K562 (cell line): ENCODE data around the gene GHR. TPM values are rescaled to one million over a fixed set of nuclear protein-coding genes. Genes with fewer than 3 reads are reported as not detected.

ENCODE experiments used
- ATAC-seq: fragments of 200-7000 bp; cut with Tn5 transposase; 3 replicates; pipeline ENCODE4 v1.9.1; 2020; ENCODE audit warnings: moderate library complexity
- BruUV-seq: library from RNA; stranded (reverse); fragments of 400-500 nt; replicated peaks from 2 replicates; lab custom pipeline; 2021; lab: Mats Ljungman, UMichigan
- CTCF ChIA-PET: fragments of 300-600 bp; formaldehyde crosslinking; extraction: SDS; loops from one replicate; lab custom pipeline; 2021; ENCODE audit warnings: low intra/inter-chr PET ratio; lab: Yijun Ruan, JAX
- POLR2A ChIA-PET: fragments of 300-600, 350-650 bp; sonication (Branson Sonifier 250); formaldehyde crosslinking; extraction: SDS; loops from one replicate; lab custom pipeline; 2021; ENCODE audit warnings: antibody characterized with exemption, inconsistent platforms; lab: Yijun Ruan, JAX
- DNase-seq, 4 experiments: peaks; one replicate each; pipeline versions ENCODE4 v3.0.0 to v3.0.0-alpha.2; 2011 to 2018; ENCODE audit warnings: low spot score in 3 of 4, mixed read lengths in 3 of 4; ENCODE audit errors: extremely low read depth in 1 of 4
- FAIRE-seq: peaks from 2 replicates; lab custom pipeline; 2011; peaks lifted over from hg19 to GRCh38; lab: Jason Lieb, UNC
- H2AFZ ChIP-seq: 2 replicates; pipeline ENCODE4 v1.6.0; 2011; ENCODE audit warnings: low read depth, low read length, control low read depth, inconsistent platforms
- H3K27ac ChIP-seq: fragments of 200-600 bp; 3 replicates; pipeline ENCODE4 v1.8.0; 2011; ENCODE audit warnings: low read depth, mild to moderate bottlenecking, control low read depth, inconsistent platforms, low read length, moderate library complexity, mixed read lengths; ENCODE audit errors: extremely low read depth
- H3K27me3 ChIP-seq, 2 experiments: fragments of 300-600 bp in 1 of 2; 2 replicates in 1 of 2; 3 replicates in 1 of 2; pipeline versions ENCODE4 v1.6.0 to v1.8.0; 2011; ENCODE audit warnings: inconsistent platforms in 2 of 2, low read length in 2 of 2, mild to moderate bottlenecking in 1 of 2, mixed read lengths in 1 of 2, moderate library complexity in 1 of 2; ENCODE audit not compliant: control insufficient read depth in 2 of 2, insufficient read depth in 2 of 2
- H3K36me3 ChIP-seq: fragments of 300-600 bp; 3 replicates; pipeline ENCODE4 v1.8.0; 2011; ENCODE audit warnings: mild to moderate bottlenecking, low read length, inconsistent platforms; ENCODE audit not compliant: control insufficient read depth, insufficient read depth
- H3K4me1 ChIP-seq, 2 experiments: fragments of 200-600 bp in 1 of 2; replicated peaks in 1 of 2; 2 replicates in 1 of 2; 3 replicates in 1 of 2; pipeline versions ENCODE4 v1.5.1 to v1.8.0; 2011; ENCODE audit warnings: inconsistent platforms in 2 of 2, low read length in 2 of 2, mild to moderate bottlenecking in 1 of 2, mixed read lengths in 1 of 2, moderate library complexity in 1 of 2; ENCODE audit not compliant: control insufficient read depth in 2 of 2, insufficient read depth in 2 of 2
- H3K4me2 ChIP-seq: 2 replicates; pipeline ENCODE4 v1.6.1; 2011; ENCODE audit warnings: low read length, control low read depth, inconsistent platforms, mixed read lengths; ENCODE audit not compliant: insufficient read depth
- H3K4me3 ChIP-seq: fragments of 200-600 bp; sonication (generic), shearing (Covaris generic); 2 replicates; pipeline ENCODE4 v1.5.1; 2016; ENCODE audit warnings: control low read depth, inconsistent platforms
- H3K79me2 ChIP-seq: fragments of 200-600 bp; 3 replicates; pipeline ENCODE4 v1.8.0; 2011; ENCODE audit warnings: low read length, inconsistent platforms; ENCODE audit not compliant: control insufficient read depth, insufficient read depth
- H3K9ac ChIP-seq, 2 experiments: 2 replicates each; pipeline versions ENCODE4 v1.6.0 to v1.6.1; 2011; ENCODE audit warnings: low read depth in 2 of 2, low read length in 2 of 2, control low read depth in 1 of 2, inconsistent platforms in 1 of 2, mild to moderate bottlenecking in 1 of 2, mixed read lengths in 1 of 2; ENCODE audit not compliant: insufficient read depth in 1 of 2
- H3K9me1 ChIP-seq: one replicate; pipeline ENCODE4 v1.6.0; 2011; ENCODE audit warnings: inconsistent platforms, mild to moderate bottlenecking, low read length, moderate library complexity; ENCODE audit not compliant: control insufficient read depth, insufficient read depth
- H3K9me3 ChIP-seq: replicated peaks from 2 replicates; pipeline ENCODE4 v1.5.1; 2011; ENCODE audit warnings: low read depth, low read length, inconsistent platforms; ENCODE audit not compliant: control insufficient read depth, insufficient read depth
- H4K20me1 ChIP-seq: replicated peaks from 2 replicates; pipeline ENCODE4 v1.6.1; 2011; ENCODE audit warnings: low read length, inconsistent platforms, mixed read lengths; ENCODE audit not compliant: control insufficient read depth, insufficient read depth
- CREB5 ChIP-seq: fragments of 250-450 bp; sonication (Bioruptor Pico); IDR thresholded peaks from 2 replicates; pipeline ENCODE4 v1.5.0; 2020; ENCODE audit warnings: mild to moderate bottlenecking
- CTCFL ChIP-seq: IDR thresholded peaks from 2 replicates; pipeline ENCODE4 v1.6.1; 2011; ENCODE audit warnings: borderline replicate concordance, low read depth, mild to moderate bottlenecking, moderate library complexity, low read length; ENCODE audit not compliant: insufficient read depth, poor library complexity, severe bottlenecking
- NKRF ChIP-seq: fragments of 450-650 bp; IDR thresholded peaks from 2 replicates; pipeline ENCODE4 v1.6.1; 2016; ENCODE audit warnings: borderline replicate concordance
- SFPQ ChIP-seq: fragments of 200-400 bp; formaldehyde crosslinking; IDR thresholded peaks from 2 replicates; pipeline ENCODE4 v1.6.1; 2017; ENCODE audit warnings: mild to moderate bottlenecking, low read depth, low read length, moderate library complexity
- ZFP1 ChIP-seq: fragments of 450-650 bp; formaldehyde crosslinking; IDR thresholded peaks from 2 replicates; pipeline ENCODE4 v1.4.0; 2020; ENCODE audit warnings: mild to moderate bottlenecking, mixed read lengths
- ZNF644 ChIP-seq: fragments of 200-800 bp; sonication (Bioruptor generic); IDR thresholded peaks from 2 replicates; pipeline ENCODE4 v1.6.1; 2016; ENCODE audit warnings: low read depth, missing genetic modification characterization, missing compliant biosample characterization
- WGBS: fragments of 100-300 bp; shearing (Covaris generic); methylation state at CpG from one replicate; pipeline ENCODE4 v1.1.6; 2016; ENCODE audit warnings: low coverage, mixed read lengths; ENCODE audit not compliant: insufficient coverage; ENCODE audit errors: missing lambda C conversion rate; 5-methylcytosine and 5-hydroxymethylcytosine counted together
- in situ Hi-C: fragments of 300-500 bp; cut with MboI; formaldehyde crosslinking; loops from 4 replicates; pipeline ENCODE4 v1.15.0; 2018; ENCODE audit warnings: inconsistent platforms, mixed read lengths
- intact Hi-C: fragments of 100-400 bp; cut with micrococcal nuclease; formaldehyde crosslinking; loops from 2 replicates; pipeline ENCODE4 v1.14.2; 2022
- polyA plus RNA-seq, 8 experiments: library from polyadenylated mRNA; depleted of rRNA in 4 of 8; stranded (reverse) in 5 of 8; unstranded in 3 of 8; fragments of >200 nt; fragmentation: Nextera tagmentation in 2 of 8; fragmentation: Illumina TruSeq in 1 of 8; extraction: Ambion mirVana in 2 of 8; extraction: Trizol in 1 of 8; gene quantifications; 2 replicates each; pipeline versions ENCODE4 v1.2.1 to v1.2.3, GENCODE V29; 2011 to 2014; ENCODE audit warnings: inconsistent platforms in 1 of 8, missing spikeins in 1 of 8
- total RNA-seq, 7 experiments: library from RNA; depleted of rRNA in 6 of 7; stranded (reverse); fragments of >200 nt in 6 of 7; fragmentation: Illumina TruSeq in 2 of 7; extraction: Trizol in 2 of 7; gene quantifications; 2 replicates each; pipeline versions ENCODE4 v1.2.1 to v1.2.3, GENCODE V29; 2011 to 2021; ENCODE audit warnings: low replicate concordance in 1 of 7

The GHR gene
- total and polyA plus RNA-seq, 9 of the 15 experiments (the other 6 are each of a cell fraction or from before 2014, with no cell fraction given) = 0.01 to 0.13 (median 0.07) TPM; not detected in 5

- Histone ChIP-seq H3K27me3 (peaks cover 0 to 7% of the 10 kb centered on the region in 2 experiments; a peak in 3 of 5 replicates), H3K4me2 (no peak overlapping the region), H4K20me1 (no peaks in the 10 kb centered on the region), H3K4me3 (no peak overlapping the region), H3K9me3 (no peaks in the 10 kb centered on the region), H3K36me3 (no peaks in the 10 kb centered on the region), H2AFZ (no peak overlapping the region), H3K9ac (no peak overlapping the region), H3K4me1 (peaks cover 16 to 28% of the 10 kb centered on the region in 2 experiments; a peak in 4 of 5 replicates), H3K79me2 (no peaks in the 10 kb centered on the region)
- POLR2A ChIA-PET = interaction anchor here (1.1 to 1.3 kb wide), 2 partner anchors 307 to 312 kb away, joined by 3 to 4 read pairs; no protein-coding TSS in a partner anchor
- BruUV-seq = no TSS peak
- intact Hi-C loops = loop anchor here (10.0 kb wide), 2 partner anchors 462 to 728 kb away; partner anchors contain the start of gene ANXA2R
- WGBS = 45% methylated on average over 13 of the region's 13 CpGs
- in situ Hi-C loops = loop anchor here (25.0 kb wide), 2 partner anchors 305 to 720 kb away; partner anchors contain the start of gene OXCT1
- DNase-seq = no peak
- TF ChIP-seq ZFP1 (CRISPR knock-in tag) (no peak), ZNF644 (tag) (no peak), NKRF (no peak), CTCFL (no peak), SFPQ (no peak), CREB5 (CRISPR knock-in tag) (no peak)
- TF ChIP-seq, all 486 proteins: peak for 0
- Histone ChIP-seq H3K9me1 (no peaks in the 10 kb centered on the region), H3K27ac (no peak overlapping the region)
- CTCF ChIA-PET = interaction anchor here (1.2 kb wide), 1 partner anchor 68 kb away, joined by 5 read pairs; no protein-coding TSS in a partner anchor
- FAIRE-seq (no peak), ATAC-seq (no peak)
These were observed 159.5 kb downstream of the GHR start for GRCh38 chr5:42582723-42583122.
